Measurements from ENCODE around the gene TCP11. TPM values are rescaled to one million over a fixed set of nuclear protein-coding genes. Genes with fewer than 3 reads are reported as not detected.
"Not testable (repeated sequence)": the region's sequence is repeated elsewhere in the genome, so short reads cannot be mapped to it uniquely, and the experiment has no call there.

Gene TCP11
- total RNA-seq, 6 experiments from 2014 or later = 0.31 TPM; not detected in 5

GRCh38 chr6:35106061-35106460 is 35.1 kb downstream of the TCP11 start:
- H3K4me1 ChIP-seq; H3K9me3 ChIP-seq; ATAC-seq; DNase-seq; H3K36me3 ChIP-seq; H3K27ac ChIP-seq; intact Hi-C loops (cut with DNase I); H3K4me3 ChIP-seq; H3K27me3 ChIP-seq: not testable (repeated sequence)
- 81% methylated on average over 4 of the region's 6 CpGs for WGBS (ENCODE audit: insufficient coverage, low coverage, low lambda C conversion rate, missing lambda C conversion rate)

GRCh38 chr6:35105078-35105477 is 36.1 kb downstream of the TCP11 start:
- ATAC-seq (no peak), DNase-seq (no peak)
- 85% methylated on average over 2 of the region's 3 CpGs for WGBS (ENCODE audit: insufficient coverage, low coverage, low lambda C conversion rate, missing lambda C conversion rate)
- intact Hi-C loops (cut with DNase I) = no loop called here
- Histone ChIP-seq H3K9me3 (no peaks in the 10 kb centered on the region), H3K27ac (no peak overlapping the region), H3K4me3 (no peak overlapping the region), H3K27me3 (no peaks in the 10 kb centered on the region), H3K4me1 (no peaks in the 10 kb centered on the region), H3K36me3 (no peaks in the 10 kb centered on the region)
- TF ChIP-seq POLR2A (IDR thresholded peaks at IDR 0.05) = no peak
- TF ChIP-seq CTCF (IDR thresholded peaks at IDR 0.05) = no peak

- Histone ChIP-seq H3K4me3 (no peak overlapping the region), H3K27ac (no peak overlapping the region), H3K36me3 (no peaks in the 10 kb centered on the region), H3K27me3 (no peaks in the 10 kb centered on the region), H3K9me3 (no peaks in the 10 kb centered on the region), H3K4me1 (peaks cover 0 to 13% (median 5%) of the 10 kb centered on the region in 4 donors)
- ATAC-seq (no peak), DNase-seq (no peak)
- intact Hi-C loops (cut with DNase I) = no loop called here
- TF ChIP-seq POLR2A (IDR thresholded peaks at IDR 0.05) (no peak), CTCF (IDR thresholded peaks at IDR 0.05) (no peak)
- 92% methylated on average over 4 of the region's 5 CpGs for WGBS (ENCODE audit: insufficient coverage, low coverage, low lambda C conversion rate, missing lambda C conversion rate)
Observed at GRCh38 chr6:35099116-35099515, 42.0 kb downstream of the TCP11 start.

GRCh38 chr6:35096129-35096862 is 44.8 kb downstream of the TCP11 start:
- H3K36me3 ChIP-seq = no peaks in the 10 kb centered on the region
- H3K27me3 ChIP-seq = no peaks in the 10 kb centered on the region
- H3K4me3 ChIP-seq = no peak overlapping the region
- H3K4me1 ChIP-seq = peaks cover 0 to 13% (median 5%) of the 10 kb centered on the region in 4 donors
- no peak for TF ChIP-seq CTCF (IDR thresholded peaks at IDR 0.05)
- TF ChIP-seq POLR2A (IDR thresholded peaks at IDR 0.05) = no peak
- peak; percentile 45 to 84 (median 58) for ATAC-seq
- intact Hi-C loops (cut with DNase I) = no loop called here
- no peak for DNase-seq
- no peaks in the 10 kb centered on the region for H3K9me3 ChIP-seq
- 30% methylated on average over 4 of the region's 4 CpGs for WGBS (ENCODE audit: insufficient coverage, low coverage, low lambda C conversion rate, missing lambda C conversion rate)
- peak overlapping the region in 1 of 3 donors; percentile 15 for H3K27ac ChIP-seq

GRCh38 chr6:35094183-35094582 is 47.0 kb downstream of the TCP11 start:
- Histone ChIP-seq H3K9me3 (no peaks in the 10 kb centered on the region), H3K27me3 (no peaks in the 10 kb centered on the region), H3K27ac (no peak overlapping the region), H3K4me3 (no peak overlapping the region), H3K4me1 (peaks cover 0 to 15% (median 6%) of the 10 kb centered on the region in 4 donors), H3K36me3 (peaks cover 0 to 5% (median 0%) of the 10 kb centered on the region in 4 donors)
- ATAC-seq (peak in 2 of 4 donors; percentile 30 to 45), DNase-seq (peak in 1 of 3 donors; percentile 67)
- 38% methylated on average over 4 of the region's 4 CpGs for WGBS (ENCODE audit: insufficient coverage, low coverage, low lambda C conversion rate, missing lambda C conversion rate)
- TF ChIP-seq CTCF (IDR thresholded peaks at IDR 0.05) (no peak), POLR2A (IDR thresholded peaks at IDR 0.05) (no peak)
- intact Hi-C loops (cut with DNase I) = no loop called here

Data from right lobe of liver (tissue), 6 donors.